Activated CD8-positive, alpha-beta T cell treated with anti-CD3 and anti-CD28 coated beads for 36 hours (primary cell): ENCODE results near the gene GRB10. TPM values are rescaled to one million over a fixed set of nuclear protein-coding genes. Genes with fewer than 3 reads are reported as not detected.

Source experiments
- ATAC-seq: fragments of 200-7000 bp; cut with Tn5 transposase; one replicate; pipeline ENCODE4 v1.10.0; 2021; ENCODE audit warnings: mild to moderate bottlenecking, moderate library complexity
- CTCF ChIA-PET: fragments of 350-600 bp; sonication (Branson Sonifier 250); formaldehyde crosslinking; loops from one replicate; lab custom pipeline; 2021; ENCODE audit warnings: antibody characterized with exemption; lab: Charles Lee
- POLR2A ChIA-PET: fragments of 350-600 bp; sonication (Branson Sonifier 250); formaldehyde crosslinking; loops from one replicate; lab custom pipeline; 2021; ENCODE audit warnings: antibody characterized with exemption; lab: Charles Lee
- DNase-seq: peaks from one replicate; pipeline ENCODE4 v3.0.0-alpha.2; 2020
- H3K27ac Mint-ChIP-seq: one replicate; pipeline ENCODE4 v1.8.0; 2021; ENCODE audit warnings: mild to moderate bottlenecking, mixed read lengths
- H3K27me3 Mint-ChIP-seq: one replicate; pipeline ENCODE4 v1.8.0; 2021; ENCODE audit warnings: mixed read lengths
- H3K36me3 Mint-ChIP-seq: one replicate; pipeline ENCODE4 v1.8.0; 2021; ENCODE audit warnings: low read depth, mixed read lengths
- H3K4me1 Mint-ChIP-seq: one replicate; pipeline ENCODE4 v1.8.0; 2021; ENCODE audit warnings: low read depth, mixed read lengths
- H3K4me3 Mint-ChIP-seq: one replicate; pipeline ENCODE4 v1.8.0; 2021; ENCODE audit warnings: mild to moderate bottlenecking, moderate library complexity, mixed read lengths
- H3K9me3 Mint-ChIP-seq: one replicate; pipeline ENCODE4 v1.8.0; 2021; ENCODE audit warnings: mixed read lengths
- intact Hi-C: fragments of 100-400 bp; cut with micrococcal nuclease; formaldehyde crosslinking; loops from one replicate; pipeline ENCODE4 v1.10.0; 2022
- total RNA-seq, 2 experiments: library from RNA; stranded (reverse); gene quantifications; one replicate each; pipeline ENCODE4 v1.2.3, GENCODE V29; 2021
- TF ChIP-seq, protein P1 (sequence below): fragments of 200-600 bp; IDR thresholded peaks from one replicate; pipeline ENCODE4 v1.8.0; 2022; ENCODE audit warnings: antibody characterized with exemption, mild to moderate bottlenecking

The GRB10 gene
- total RNA-seq, 2 experiments from 2014 or later, result 5.6 to 6.9 TPM

DNA sequence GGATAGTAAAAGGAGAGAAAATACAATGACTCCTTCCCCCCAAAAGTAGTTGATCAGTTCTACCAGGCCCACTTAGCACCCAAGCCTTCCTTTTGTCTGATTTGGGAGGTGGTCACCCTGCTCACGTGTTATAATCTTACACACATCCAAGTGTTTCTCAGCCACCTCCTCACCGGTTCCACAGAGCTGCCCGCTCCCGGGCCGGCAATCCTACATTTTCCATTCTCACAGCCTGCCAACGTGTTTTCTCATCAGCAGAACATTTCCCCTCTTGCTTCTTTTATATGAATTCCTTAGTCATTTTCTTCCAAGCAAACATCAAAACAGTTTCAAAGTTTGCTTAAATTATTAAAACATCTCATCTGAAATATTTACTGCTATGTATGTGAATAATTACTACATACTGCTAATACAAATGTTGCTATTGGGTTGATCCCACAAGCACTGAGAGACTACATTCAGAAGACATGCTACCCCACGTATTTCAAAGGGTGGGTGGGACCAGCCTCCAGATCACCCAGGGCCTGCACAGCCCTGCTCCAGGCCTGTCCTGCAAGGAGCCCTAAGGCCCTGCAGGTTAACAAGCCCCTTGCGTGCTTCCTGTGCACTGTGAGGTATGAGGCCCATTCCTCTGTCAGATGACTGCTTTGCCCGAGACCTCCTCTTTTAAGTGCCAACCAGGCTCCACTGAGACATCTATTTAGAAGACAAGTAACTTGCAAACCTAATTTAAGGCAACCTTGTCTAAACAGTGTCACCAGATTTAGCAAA lies 75.3 kb downstream of the GRB10 start:
- TF ChIP-seq, protein P1, sequence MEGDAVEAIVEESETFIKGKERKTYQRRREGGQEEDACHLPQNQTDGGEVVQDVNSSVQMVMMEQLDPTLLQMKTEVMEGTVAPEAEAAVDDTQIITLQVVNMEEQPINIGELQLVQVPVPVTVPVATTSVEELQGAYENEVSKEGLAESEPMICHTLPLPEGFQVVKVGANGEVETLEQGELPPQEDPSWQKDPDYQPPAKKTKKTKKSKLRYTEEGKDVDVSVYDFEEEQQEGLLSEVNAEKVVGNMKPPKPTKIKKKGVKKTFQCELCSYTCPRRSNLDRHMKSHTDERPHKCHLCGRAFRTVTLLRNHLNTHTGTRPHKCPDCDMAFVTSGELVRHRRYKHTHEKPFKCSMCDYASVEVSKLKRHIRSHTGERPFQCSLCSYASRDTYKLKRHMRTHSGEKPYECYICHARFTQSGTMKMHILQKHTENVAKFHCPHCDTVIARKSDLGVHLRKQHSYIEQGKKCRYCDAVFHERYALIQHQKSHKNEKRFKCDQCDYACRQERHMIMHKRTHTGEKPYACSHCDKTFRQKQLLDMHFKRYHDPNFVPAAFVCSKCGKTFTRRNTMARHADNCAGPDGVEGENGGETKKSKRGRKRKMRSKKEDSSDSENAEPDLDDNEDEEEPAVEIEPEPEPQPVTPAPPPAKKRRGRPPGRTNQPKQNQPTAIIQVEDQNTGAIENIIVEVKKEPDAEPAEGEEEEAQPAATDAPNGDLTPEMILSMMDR, result no peak
- Mint-ChIP-seq H3K27ac (no peak overlapping the region), H3K27me3 (peaks cover 1% of the 10 kb centered on the region), H3K36me3 (no peaks in the 10 kb centered on the region), H3K4me3 (no peak overlapping the region), H3K4me1 (no peaks in the 10 kb centered on the region), H3K9me3 (no peaks in the 10 kb centered on the region)
- ChIA-PET CTCF (no interaction called here), POLR2A (no interaction called here)
- intact Hi-C loops, result loop anchor here (5.0 kb wide), 1 partner anchor 270 kb away; no protein-coding TSS in a partner anchor
- ATAC-seq, result no peak
- DNase-seq, result no peak

DNA sequence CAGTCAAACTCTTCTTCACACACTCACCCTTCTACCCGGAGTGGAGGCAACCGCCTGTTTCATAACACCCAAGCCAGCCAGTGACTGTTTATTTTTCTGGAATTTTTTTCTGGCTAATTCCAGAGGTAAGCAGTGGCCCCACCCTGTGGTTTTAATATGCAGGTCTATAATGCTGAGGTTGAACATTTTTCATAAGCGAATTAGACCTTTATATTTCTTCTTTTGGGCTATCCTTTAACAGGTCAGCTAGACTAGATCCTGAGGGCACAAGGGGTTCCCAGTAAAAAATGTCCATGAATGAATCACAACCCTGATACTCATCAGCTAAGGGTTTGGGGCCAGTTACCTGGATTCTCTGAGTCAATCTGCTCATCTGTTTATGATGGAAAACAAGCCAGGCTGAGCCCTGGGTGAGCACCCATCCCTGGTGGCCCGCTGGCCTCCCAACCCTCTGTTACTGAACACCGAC lies 76.2 kb downstream of the GRB10 start:
- Mint-ChIP-seq H3K27ac (no peak overlapping the region), H3K9me3 (no peaks in the 10 kb centered on the region), H3K36me3 (no peaks in the 10 kb centered on the region), H3K4me1 (no peaks in the 10 kb centered on the region), H3K27me3 (peaks cover 1% of the 10 kb centered on the region), H3K4me3 (no peak overlapping the region)
- POLR2A ChIA-PET, result no interaction called here
- ATAC-seq (no peak), DNase-seq (no peak)
- TF ChIP-seq, protein P1, result no peak
- intact Hi-C loops, result loop anchor here (5.0 kb wide), 1 partner anchor 271 kb away; no protein-coding TSS in a partner anchor
- CTCF ChIA-PET, result no interaction called here

- peaks cover 3% of the 10 kb centered on the region for H3K4me1 Mint-ChIP-seq
- ChIA-PET POLR2A (no interaction called here), CTCF (interaction anchor here (2.0 kb wide), 1 partner anchor 456 kb away, joined by 6 read pairs; no protein-coding TSS in a partner anchor)
- H3K4me3 Mint-ChIP-seq, result no peak overlapping the region
- peaks cover 1% of the 10 kb centered on the region for H3K27me3 Mint-ChIP-seq
- DNase-seq (no peak), ATAC-seq (no peak)
- intact Hi-C loops, result loop anchor here (5.0 kb wide), 1 partner anchor 272 kb away; no protein-coding TSS in a partner anchor
- no peaks in the 10 kb centered on the region for H3K9me3 Mint-ChIP-seq
- no peak overlapping the region for H3K27ac Mint-ChIP-seq
- no peaks in the 10 kb centered on the region for H3K36me3 Mint-ChIP-seq
- TF ChIP-seq, protein P1, result no peak
Measured at GRCh38 chr7:50704844-50705243, 77.9 kb downstream of the GRB10 start.

- Mint-ChIP-seq H3K4me3 (no peak overlapping the region), H3K27ac (no peak overlapping the region), H3K9me3 (no peaks in the 10 kb centered on the region), H3K27me3 (peaks cover 1% of the 10 kb centered on the region), H3K4me1 (peaks cover 5% of the 10 kb centered on the region), H3K36me3 (no peaks in the 10 kb centered on the region)
- TF ChIP-seq, protein P1, result no peak
- ATAC-seq (no peak), DNase-seq (no peak)
- POLR2A ChIA-PET, result interaction anchor here (0.5 kb wide), 1 partner anchor 387 kb away, joined by 3 read pairs; no protein-coding TSS in a partner anchor
- intact Hi-C loops, result no loop called here
- CTCF ChIA-PET, result interaction anchor here (1.4 to 2.0 kb wide), 2 partner anchors 438 to 457 kb away, joined by 4 to 6 read pairs; no protein-coding TSS in a partner anchor
Measured at GRCh38 chr7:50703654-50704053, 79.0 kb downstream of the GRB10 start.

- H3K27me3 Mint-ChIP-seq, result no peaks in the 10 kb centered on the region
- ChIA-PET POLR2A (no interaction called here), CTCF (no interaction called here)
- H3K27ac Mint-ChIP-seq, result no peak overlapping the region
- ATAC-seq (no peak), DNase-seq (no peak)
- no peaks in the 10 kb centered on the region for H3K36me3 Mint-ChIP-seq
- H3K4me1 Mint-ChIP-seq, result peaks cover 11% of the 10 kb centered on the region
- intact Hi-C loops, result no loop called here
- H3K4me3 Mint-ChIP-seq, result no peak overlapping the region
- no peaks in the 10 kb centered on the region for H3K9me3 Mint-ChIP-seq
- TF ChIP-seq, protein P1, result no peak
Measured at GRCh38 chr7:50699143-50699542, 83.6 kb downstream of the GRB10 start.
